HG03460 (cell line): Measurements from ENCODE around the gene TMEM266.

Experiments used
- ATAC-seq: cut with Tn5 transposase; IDR thresholded peaks from one replicate; pipeline ENCODE4 v1.9.1; 2021; ENCODE audit not compliant: unreplicated experiment

Gene TMEM266

DNA sequence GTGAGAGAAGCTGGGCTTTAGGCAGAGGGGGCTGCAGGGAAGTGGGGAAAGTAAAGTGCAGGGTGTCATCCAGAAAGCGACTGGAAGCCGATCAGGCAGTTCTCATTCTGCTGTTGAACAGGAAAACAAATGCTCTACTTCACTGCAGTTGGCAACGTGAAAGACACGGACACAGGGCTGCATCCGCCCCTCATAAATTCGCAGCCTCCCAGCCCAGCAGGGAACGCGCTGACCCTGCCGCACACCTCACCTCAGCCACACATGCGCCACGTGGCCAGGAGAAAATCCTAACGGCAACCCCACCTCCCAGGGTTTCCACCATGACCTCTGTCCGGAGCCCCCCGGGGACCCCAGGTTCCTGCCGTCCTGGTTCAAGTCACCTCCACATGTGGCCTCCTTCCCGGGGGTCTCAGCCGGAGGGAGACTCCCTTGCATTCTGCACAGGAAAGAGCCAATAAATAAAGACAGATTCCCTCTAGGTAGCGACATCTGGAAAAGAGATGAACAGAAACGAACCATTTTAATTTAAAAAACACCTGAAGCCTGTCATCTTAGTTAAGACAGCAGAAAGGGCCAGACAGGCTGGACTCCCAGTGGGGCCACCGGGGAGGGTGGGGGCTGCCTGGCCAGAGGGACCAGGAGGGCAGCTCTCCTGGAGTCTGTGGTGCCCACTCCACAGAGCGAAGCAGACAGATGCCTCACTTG is 118.7 kb downstream of the TMEM266 start:
- ATAC-seq, result no peak

GRCh38 chr15:76179023-76179422 is 119.2 kb downstream of the TMEM266 start:
- ATAC-seq, result no peak

GRCh38 chr15:76180321-76180720 is 120.5 kb downstream of the TMEM266 start:
- no peak for ATAC-seq

GRCh38 chr15:76181705-76182107 is 121.9 kb downstream of the TMEM266 start:
- ATAC-seq, result no peak

DNA sequence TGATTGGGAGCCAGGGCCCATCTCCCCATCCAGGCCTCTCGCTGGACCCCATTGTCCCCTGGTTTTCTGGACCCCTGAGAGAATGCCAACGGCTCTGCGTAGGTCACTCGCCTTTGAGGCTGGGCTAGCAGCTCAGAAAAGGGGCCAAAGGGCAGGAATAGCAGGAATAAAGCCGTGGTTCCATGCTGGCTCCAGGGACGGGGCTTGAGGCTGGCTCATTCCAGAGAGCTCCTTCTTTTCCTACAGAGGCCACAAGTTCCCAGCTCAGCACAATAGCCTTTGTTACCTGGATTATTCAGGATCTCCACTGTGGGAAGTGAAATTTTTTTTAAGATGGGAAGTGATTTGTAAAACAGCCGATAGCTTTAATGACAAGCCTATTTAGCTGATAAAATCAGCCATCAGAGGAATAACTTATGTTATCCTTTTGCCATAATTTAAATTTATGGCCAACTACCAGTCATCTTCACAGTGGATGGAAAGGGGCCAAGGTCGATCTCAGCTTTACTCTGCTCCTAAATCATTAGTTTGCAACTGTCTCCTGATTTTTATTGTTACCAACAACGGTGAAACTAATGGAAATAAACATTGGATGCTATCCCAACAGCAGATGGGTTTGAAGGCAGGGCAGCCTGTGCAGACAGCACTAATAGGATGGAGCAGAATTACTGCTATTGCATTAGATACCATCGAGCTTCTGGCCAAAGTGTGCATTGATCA is 124.3 kb downstream of the TMEM266 start:
- no peak for ATAC-seq

GRCh38 chr15:76184650-76185035 is 124.9 kb downstream of the TMEM266 start:
- ATAC-seq, result no peak

GRCh38 chr15:76185716-76186115 is 125.9 kb downstream of the TMEM266 start:
- no peak for ATAC-seq

DNA sequence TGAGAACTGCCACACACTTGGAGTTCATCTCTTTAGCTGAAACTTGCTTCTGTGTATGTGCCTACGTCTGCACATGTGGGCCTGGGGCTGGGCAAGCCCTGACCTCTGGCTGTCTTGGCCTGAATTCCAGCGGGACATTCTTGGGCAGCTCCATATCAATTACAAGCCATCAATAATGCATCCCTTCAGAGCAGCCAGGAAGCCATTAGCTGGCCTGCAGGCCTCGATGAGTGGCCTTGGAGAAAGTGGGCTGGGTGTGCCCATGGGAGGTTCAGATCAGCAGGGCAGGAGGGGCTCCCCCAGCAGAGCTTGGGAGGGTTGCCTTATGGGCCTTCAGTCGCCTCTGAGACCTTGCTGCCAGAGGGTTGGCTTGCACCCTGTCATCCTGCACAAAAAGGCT is 127.4 kb downstream of the TMEM266 start:
- ATAC-seq, result no peak

GRCh38 chr15:76189106-76189505 is 129.3 kb downstream of the TMEM266 start:
- no peak for ATAC-seq

DNA sequence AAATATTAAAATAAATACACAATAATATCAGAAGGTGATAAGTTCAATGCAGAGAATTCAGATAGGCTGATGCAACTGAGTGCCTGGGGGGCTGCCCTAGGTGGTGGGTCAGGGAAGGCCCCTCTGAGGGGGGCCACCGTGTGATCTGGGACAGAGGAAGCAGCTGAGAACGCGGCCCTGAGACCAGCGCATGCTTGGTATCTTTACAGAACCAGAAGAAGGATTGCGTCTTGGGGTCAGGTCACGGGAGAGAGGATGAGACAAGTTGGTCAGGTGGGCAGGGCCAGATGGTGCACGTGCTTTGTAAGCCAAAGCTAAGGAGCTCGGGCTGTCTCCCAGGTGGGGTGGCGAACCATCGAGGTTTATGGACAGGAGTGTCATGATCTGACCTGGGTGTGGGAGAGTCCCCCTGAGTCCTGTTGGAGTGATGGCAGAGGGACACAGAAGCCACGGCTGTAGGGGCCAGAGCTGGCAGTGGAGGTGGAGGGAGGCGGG is 130.3 kb downstream of the TMEM266 start:
- no peak for ATAC-seq

DNA sequence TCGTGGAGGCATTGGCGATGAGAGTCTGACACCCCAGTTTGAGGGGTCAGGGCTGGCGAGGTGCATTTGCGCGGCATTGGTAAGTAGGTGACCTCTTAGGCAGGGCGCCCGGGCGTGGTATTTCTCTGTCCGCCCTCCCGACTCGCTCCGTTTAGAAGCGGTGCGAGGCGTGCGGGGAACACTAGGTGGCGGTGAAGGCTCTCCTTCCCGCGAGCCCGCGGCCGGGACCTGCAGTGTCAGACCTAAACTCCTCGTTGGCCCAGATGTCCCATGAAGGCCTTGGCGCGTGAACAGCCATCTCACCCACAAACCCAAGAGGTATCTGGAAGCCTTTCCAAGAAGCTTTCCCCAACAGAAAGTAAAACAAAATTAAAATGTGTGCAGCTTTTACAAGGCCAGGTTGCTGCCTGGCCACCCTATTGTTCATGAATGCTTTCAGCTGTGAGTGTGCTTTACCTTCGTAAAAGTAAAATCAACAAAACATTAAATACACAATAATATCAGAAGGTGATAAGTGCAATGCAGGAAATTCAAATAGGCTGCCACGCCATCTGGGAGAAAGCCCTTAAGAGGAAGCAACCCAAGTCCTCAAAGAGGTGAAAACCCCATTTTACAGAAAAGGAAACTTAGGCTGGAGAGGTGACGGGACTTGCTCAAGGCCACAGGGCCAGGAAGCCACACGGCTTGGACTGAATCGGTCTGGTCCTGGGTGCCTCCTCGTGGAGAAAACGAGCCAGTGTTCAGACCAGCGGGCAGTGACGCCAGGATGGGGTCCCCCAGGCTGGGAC is 131.2 kb downstream of the TMEM266 start:
- peak; percentile 85 for ATAC-seq

DNA sequence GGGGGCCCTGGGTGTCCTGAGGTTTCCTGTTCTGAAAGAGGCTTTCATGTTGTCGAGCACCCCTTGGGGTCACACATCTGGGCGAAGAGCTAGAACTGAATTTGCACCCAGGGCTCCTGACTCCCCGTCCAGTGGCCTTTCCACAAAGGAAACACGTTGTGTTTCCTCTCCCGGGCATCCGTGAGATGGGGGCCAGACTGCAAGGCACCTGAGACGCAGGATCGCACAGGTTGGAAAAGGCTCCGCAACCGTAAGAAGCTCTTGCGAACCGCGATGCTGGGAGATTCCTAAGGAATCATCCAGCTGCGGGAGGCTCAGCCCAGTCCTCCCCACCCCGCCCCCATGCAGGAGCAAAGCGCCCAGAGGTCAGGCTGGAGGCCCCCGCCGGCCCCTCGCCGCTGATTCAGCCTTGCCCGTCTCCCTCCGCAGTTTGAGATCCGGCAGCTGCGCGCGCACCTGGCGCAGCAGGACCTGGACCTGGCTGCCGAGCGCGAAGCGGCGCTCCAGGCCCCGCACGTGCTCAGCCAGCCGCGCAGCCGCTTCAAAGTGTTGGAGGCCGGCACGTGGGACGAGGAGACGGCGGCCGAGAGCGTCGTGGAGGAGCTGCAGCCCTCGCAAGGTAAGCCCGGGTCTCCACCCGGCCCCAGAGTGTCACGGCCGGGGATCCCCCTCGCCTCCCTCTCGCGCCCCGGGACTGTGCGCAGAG is 131.9 kb downstream of the TMEM266 start:
- ATAC-seq, result no peak

GRCh38 chr15:76192715-76193114 is 132.9 kb downstream of the TMEM266 start:
- no peak for ATAC-seq

DNA sequence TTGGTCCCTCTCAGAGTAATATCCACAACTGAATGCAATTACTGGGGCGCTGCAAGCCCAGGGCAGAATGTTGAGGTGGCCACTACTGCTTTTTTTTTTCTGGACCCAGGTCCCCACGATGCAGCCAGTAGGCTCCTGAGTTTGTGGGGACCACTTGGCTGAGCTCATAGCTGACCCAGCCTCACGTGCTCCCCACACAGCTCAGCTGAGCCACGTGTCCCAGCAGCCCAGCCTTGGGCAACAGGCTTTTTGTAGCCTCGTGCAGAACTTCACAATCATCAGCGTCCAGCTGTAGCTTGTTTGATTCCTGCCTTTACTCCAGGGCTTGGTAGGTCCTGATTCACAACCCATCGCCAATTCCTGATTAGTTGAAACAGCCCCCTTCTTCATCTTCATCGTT is 134.1 kb downstream of the TMEM266 start:
- no peak for ATAC-seq

DNA sequence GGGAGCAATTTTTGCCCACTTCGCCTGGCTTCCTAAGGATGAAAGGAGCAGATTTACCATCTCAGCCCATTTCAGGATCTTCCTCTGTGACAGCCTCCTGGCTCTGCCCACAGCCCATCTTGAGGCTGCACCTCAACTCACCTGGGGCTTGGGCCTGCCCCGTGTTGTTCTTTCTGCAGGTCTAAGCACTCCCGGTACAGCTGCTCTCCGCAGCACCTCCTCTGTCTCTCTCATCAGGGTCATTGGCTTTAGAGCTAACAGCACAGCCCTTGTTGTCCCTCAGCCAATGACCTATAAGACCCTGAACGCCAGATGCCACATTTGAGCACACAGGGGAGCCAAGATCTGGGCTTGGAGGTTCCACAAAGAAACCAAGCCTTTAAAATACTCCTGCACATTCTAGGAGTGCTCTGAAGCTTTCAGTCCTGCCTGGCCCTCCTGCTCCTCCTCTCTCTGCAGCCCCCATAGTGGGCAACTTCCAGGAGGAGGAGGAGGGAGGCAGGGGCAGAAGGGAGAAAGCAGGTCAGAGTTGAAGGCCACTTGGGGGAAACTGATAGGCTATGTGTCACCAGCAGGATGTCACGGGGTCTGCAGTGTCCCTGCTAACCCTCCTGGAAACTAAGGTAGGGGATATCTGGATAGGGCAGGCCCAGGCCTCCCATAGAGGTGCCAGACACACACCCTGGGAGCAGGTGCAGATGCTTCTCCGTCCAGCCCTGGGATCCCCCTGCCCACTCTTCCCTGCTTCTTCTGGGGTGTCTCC is 135.9 kb downstream of the TMEM266 start:
- no peak for ATAC-seq

DNA sequence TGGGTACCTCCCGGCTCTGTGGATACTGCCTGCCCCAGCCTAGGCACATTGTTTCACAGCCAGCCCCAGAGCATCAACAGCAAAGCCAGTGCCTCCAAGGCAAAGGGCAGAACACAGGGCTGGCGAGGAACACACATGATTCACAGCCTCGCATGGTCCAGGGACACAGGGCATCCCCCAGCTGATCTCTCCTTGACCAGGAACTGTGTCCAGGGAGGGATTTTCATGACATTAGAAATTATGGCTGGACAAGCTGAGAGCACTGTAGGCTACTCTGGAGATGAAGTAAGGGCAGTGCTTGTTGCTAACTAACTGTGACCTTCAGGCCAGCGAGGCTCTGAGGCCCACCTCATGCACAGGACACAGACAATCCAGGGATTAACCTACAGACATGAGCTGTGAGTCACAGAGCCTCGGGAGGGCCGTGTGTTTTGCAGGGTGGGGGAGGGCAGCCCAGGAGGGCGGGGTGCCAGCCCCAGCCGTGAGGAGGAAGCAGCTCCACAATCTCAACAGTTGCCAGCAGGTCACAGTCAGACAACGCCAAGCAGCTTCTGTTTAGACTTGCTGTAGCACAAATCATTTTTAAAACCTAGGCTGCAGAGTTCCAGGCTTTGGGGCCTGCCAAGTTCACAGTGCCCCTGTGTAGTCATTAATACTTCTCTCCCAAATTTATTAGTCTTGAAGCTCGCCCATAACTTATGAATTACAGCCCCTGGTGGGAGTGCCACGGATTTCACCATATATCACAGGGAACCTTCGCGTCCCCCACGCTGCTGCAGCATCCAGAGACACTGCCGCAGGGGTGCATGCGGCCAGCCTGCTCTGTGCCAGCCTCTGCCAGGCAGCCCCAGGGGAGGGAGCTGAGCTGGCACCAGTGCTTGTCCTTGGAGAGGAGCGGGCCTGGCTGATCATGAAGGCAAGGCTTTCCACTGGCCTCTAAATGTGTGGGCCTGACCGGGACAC is 136.8 kb downstream of the TMEM266 start:
- ATAC-seq, result no peak

- ATAC-seq, result no peak
These were observed 138.1 kb downstream of the TMEM266 start for GRCh38 chr15:76197703-76198455.

DNA sequence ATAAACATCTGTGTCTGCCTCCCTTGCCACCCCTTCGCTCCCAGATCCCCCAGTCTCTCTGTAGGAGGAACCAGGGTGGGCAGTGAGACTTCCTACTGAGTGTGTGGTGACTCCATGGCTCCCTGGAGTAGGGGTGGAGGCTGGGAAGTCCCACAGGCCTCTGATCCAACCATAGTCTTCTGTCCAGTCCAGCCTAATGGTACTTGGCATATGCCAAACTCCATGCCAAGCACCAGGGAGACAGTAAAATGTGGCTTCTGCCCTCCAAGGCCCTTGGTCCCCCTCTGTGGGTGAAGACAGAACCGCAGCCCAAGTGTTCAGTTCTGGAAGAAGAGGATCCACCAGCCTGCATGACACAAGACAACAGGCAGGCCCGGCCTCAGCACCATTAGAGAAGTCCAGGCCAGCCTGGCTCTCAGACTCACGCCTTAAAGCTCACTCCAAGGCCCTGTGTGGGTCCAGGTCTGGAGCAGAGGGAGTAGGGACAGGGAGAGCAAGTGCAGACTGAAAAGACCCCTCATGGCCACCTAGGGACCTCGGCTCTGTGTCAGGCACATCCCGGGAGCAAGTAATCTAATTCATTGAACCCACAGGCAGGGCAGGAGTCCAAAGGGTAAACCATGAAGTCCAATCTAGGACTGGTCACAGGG is 138.8 kb downstream of the TMEM266 start:
- ATAC-seq, result no peak
